Tibial nerve (tissue), 4 donors: ENCODE results near the gene EXOC6B. TPM values are rescaled to one million over a fixed set of nuclear protein-coding genes. Genes with fewer than 3 reads are reported as not detected.

Experiments used
- DNase-seq, 2 donors: peaks; one replicate each; pipeline ENCODE4 v3.0.0-alpha.2; 2019; ENCODE audit warnings: low spot score in 2 of 2
- H3K27ac ChIP-seq, 4 donors: fragments of 200-600 bp; sonication (generic) in 3 of 4; one replicate each; pipeline ENCODE4 v1.5.1; 2017 to 2019; ENCODE audit warnings: mild to moderate bottlenecking in 1 of 4
- H3K27me3 ChIP-seq, 2 donors: fragments of 200-600 bp; sonication (generic) in 1 of 2; one replicate each; pipeline versions ENCODE4 v1.5.1 to v1.6.0; 2017 to 2019
- H3K36me3 ChIP-seq, 3 donors: fragments of 200-600 bp; sonication (generic); one replicate each; pipeline ENCODE4 v1.5.1; 2018 to 2019
- H3K4me1 ChIP-seq, 4 donors: fragments of 200-600 bp; sonication (generic) in 3 of 4; one replicate each; pipeline ENCODE4 v1.5.1; 2017 to 2019
- H3K4me3 ChIP-seq, 4 donors: fragments of 200-600 bp; sonication (generic) in 3 of 4; one replicate each; pipeline ENCODE4 v1.5.1; 2017 to 2019; ENCODE audit warnings: mild to moderate bottlenecking in 1 of 4, moderate library complexity in 1 of 4
- H3K9me3 ChIP-seq, 4 donors: fragments of 200-600 bp; sonication (generic) in 3 of 4; one replicate each; pipeline ENCODE4 v1.5.1; 2017 to 2019
- EP300 ChIP-seq, 2 donors: sonication (generic); formaldehyde crosslinking; IDR thresholded peaks; one replicate each; pipeline ENCODE4 v1.6.1; 2017; ENCODE audit warnings: antibody characterized with exemption in 2 of 2, mild to moderate bottlenecking in 1 of 2
- POLR2A ChIP-seq, 2 donors: fragments of 450-650 bp; IDR thresholded peaks; one replicate each; pipeline ENCODE4 v1.6.1; 2017; ENCODE audit warnings: antibody characterized with exemption in 2 of 2, mild to moderate bottlenecking in 2 of 2, moderate library complexity in 2 of 2
- WGBS, 2 donors: methylation state at CpG; one replicate each; pipeline ENCODE4 v1.1.5; 2018; 5-methylcytosine and 5-hydroxymethylcytosine counted together
- total RNA-seq, 4 donors: library from RNA; depleted of rRNA; stranded (reverse); fragments of >200 nt; gene quantifications; one replicate each; pipeline ENCODE4 v1.1.0, GENCODE V29; 2016
- TF ChIP-seq, protein P1 (sequence below), 5 experiments: fragments of 200-600 bp in 3 of 5; fragments of 450-650 bp in 2 of 5; sonication (generic) in 3 of 5; IDR thresholded peaks; one replicate each; pipeline ENCODE4 v1.5.1; 2016 to 2019; ENCODE audit warnings: antibody characterized with exemption in 5 of 5, mild to moderate bottlenecking in 3 of 5, moderate library complexity in 2 of 5

EXOC6B gene
- total RNA-seq, 4 donors from 2014 or later = 22.1 to 41.1 (median 30.3) TPM

DNA sequence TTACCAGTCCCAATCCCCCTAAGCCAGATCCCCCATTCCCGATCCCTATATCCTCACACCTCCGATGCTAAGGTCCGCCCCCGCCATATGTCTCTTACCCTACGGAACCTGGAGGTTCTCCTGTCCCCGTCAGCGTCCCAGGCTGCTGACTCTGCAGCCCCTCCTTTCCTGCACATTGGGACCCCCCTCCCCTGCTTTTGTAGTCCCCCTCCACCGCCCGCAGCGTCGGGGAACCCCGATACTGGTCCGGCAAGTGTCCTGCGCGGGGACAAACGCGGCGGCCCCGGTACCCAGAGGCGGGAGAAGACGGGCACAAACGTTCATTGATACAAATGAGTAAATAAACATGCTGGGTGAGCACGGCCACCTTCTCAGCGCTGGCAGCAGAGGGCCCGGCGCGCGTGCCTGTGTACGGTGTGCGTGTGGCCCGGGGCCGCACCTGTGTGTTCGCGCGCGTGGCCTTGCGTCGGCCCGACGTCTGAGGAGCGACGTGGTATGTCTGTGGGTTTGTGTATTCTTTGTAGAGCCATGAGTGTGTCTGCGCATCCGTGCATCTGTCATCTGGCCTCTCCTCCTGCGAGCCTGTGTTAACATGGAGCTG is 676.2 kb downstream of the EXOC6B start:
- peaks cover 0 to 57% (median 38%) of the 10 kb centered on the region in 4 donors for H3K4me1 ChIP-seq
- peaks cover 2 to 62% of the 10 kb centered on the region in 2 donors for H3K27me3 ChIP-seq
- 2 to 4% methylated on average over 26 to 45 of the region's 45 CpGs for WGBS, 2 donors
- H3K27ac ChIP-seq = peak overlapping the region in 1 of 4 donors; percentile 28
- no peaks in the 10 kb centered on the region for H3K36me3 ChIP-seq
- peak overlapping the region in 3 of 4 donors; percentile 20 to 56 (median 41) for H3K4me3 ChIP-seq
- peak in 1 of 2 donors; percentile 8 for DNase-seq
- no peak for TF ChIP-seq EP300 (IDR thresholded peaks at IDR 0.05)
- no peak for TF ChIP-seq POLR2A (IDR thresholded peaks at IDR 0.05)
- TF ChIP-seq, protein P1, sequence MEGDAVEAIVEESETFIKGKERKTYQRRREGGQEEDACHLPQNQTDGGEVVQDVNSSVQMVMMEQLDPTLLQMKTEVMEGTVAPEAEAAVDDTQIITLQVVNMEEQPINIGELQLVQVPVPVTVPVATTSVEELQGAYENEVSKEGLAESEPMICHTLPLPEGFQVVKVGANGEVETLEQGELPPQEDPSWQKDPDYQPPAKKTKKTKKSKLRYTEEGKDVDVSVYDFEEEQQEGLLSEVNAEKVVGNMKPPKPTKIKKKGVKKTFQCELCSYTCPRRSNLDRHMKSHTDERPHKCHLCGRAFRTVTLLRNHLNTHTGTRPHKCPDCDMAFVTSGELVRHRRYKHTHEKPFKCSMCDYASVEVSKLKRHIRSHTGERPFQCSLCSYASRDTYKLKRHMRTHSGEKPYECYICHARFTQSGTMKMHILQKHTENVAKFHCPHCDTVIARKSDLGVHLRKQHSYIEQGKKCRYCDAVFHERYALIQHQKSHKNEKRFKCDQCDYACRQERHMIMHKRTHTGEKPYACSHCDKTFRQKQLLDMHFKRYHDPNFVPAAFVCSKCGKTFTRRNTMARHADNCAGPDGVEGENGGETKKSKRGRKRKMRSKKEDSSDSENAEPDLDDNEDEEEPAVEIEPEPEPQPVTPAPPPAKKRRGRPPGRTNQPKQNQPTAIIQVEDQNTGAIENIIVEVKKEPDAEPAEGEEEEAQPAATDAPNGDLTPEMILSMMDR (IDR thresholded peaks at IDR 0.05) = no peak
- H3K9me3 ChIP-seq = no peaks in the 10 kb centered on the region

DNA sequence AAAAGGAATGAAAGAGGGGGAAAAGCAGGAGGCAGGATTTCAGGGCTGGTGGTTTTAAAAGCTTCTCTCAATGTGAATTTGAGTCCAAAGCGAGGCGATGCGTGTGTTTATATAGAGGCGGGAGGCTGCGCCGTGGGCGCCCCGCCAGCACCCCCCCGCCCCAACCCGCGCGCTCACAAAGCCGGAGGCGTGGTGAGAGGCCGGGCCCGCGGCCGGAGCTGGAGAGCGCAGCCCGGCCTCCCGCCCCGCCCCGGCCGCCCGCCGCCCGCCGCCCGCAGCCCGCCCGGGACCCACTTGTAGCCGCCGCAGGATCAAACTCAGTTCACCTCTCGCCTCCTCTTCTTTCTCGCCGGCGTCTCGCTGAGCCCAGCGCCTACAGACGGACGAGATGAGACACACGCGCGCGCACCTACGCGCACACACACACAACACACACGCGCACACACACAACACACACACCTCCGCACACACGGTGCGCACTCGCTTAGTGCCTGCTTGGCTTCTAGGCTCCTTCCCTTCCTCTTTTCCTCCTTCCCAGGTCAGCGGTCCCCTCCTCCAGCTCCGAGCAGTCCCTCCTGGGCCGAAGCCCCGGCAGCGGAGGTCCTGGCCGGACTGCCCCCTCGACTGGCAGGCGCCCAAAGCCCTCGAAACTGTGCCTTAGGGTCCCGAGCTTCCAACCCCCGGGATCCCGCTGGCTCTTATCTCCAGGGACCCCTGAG is 676.8 kb downstream of the EXOC6B start:
- Histone ChIP-seq H3K36me3 (no peaks in the 10 kb centered on the region), H3K4me1 (peaks cover 0 to 64% (median 43%) of the 10 kb centered on the region in 4 donors), H3K4me3 (peak overlapping the region; percentile 26 to 56 (median 43)), H3K9me3 (no peaks in the 10 kb centered on the region), H3K27me3 (peaks cover 2 to 63% of the 10 kb centered on the region in 2 donors), H3K27ac (peak overlapping the region in 1 of 4 donors; percentile 28)
- 0% methylated on average over 45 to 47 of the region's 65 CpGs for WGBS, 2 donors
- DNase-seq = peak; percentile 42 to 47
- TF ChIP-seq POLR2A (IDR thresholded peaks at IDR 0.05) (no peak), EP300 (IDR thresholded peaks at IDR 0.05) (peak in 1 of 2 donors; percentile 15)
- TF ChIP-seq, protein P1 (IDR thresholded peaks at IDR 0.05) = no peak

DNA sequence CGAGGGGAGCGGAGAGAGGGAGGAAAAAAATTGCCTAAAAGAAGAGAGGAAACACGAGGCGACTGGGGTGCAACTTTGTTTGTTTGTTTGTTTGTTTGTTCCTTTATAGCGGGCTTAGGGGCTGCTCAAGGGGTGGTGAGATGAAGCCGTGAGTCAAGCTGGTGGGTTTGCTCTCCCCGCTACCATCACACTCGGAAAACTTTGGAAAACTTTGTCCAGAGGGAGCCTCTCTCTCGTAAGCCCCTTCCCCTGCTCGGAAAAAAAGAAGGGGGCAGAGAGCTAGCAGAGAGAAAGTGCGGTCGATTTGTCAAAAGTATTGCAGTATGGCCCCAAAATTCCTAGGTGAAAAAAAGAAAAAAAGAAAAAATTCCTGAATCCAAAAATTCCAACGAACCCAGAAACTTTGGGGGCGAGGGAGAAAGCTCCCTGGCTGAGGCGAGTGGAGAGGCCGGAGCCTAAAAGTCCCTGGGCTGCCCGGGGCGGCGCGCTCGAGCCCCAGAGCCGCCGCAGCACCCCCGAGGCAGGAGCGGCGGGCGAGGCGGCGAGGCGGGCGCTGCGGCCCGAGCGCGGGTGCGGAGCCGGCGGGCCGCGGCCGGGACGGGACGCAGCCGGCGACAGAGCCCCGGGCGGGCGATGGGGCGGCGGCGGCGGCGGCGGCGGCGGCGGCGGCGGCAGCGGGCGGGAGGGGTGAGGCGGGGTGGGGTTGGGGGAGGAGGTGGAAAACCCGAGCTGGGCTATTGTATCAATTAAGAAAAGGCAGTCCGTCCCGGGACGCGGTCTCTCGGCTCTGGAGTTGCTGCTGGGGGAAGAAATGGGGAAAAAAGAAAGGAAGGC is 677.6 kb downstream of the EXOC6B start:
- 1% methylated on average over 62 to 68 of the region's 68 CpGs for WGBS, 2 donors

DNA sequence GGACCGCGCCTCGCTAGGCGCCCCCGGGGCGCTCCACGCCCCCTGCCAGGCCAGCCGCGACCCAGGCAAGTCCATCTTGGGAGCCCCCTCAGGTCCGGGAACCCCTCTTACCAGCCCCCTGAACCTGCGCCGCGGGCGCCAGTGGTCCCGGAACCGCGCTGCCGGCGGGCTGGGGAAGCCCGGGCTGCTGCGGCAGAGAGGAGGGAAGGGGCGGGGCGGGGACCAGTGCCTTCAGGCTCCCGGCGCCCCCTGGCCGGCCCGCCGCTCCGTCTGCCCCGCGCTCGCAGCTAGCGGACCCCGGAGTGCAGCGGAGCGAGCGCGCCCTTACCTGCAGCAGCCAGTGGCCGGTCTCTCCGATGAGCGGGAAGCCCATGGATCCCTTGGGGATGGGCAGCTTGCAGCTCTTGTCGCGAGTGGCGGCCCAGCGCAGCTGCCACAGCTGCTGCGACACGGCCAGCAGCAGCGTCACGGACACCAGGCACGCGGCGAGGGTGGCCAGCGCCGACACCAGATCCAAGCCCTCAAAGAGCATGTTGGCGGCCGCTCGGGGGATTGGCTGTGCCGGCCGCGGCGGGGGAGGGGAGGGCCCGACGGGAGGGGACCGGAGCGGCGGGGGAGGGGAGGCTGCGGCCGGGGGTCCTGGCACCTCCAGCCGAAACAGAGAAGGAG is 678.4 kb downstream of the EXOC6B start, which contains the start of gene CYP26B1:
CYP26B1 (minus strand) TSS at position 560 of the 669 bp plus-strand sequence; CDS start at position 532, 28 bp downstream.
- Histone ChIP-seq H3K9me3 (no peaks in the 10 kb centered on the region), H3K4me3 (peak within 1 kb of the TSS; percentile 30 to 56 (median 43)), H3K27ac (peak within 1 kb of the TSS in 2 of 4 donors; percentile 3 to 80), H3K4me1 (peaks cover 0 to 80% (median 58%) of the 10 kb centered on the region in 4 donors), H3K27me3 (peaks cover 2 to 67% of the 10 kb centered on the region in 2 donors), H3K36me3 (no peaks in the 10 kb centered on the region)
- 3% methylated on average over 30 to 42 of the region's 69 CpGs for WGBS, 2 donors
- TF ChIP-seq EP300 (IDR thresholded peaks at IDR 0.05) = no peak
- no peak for TF ChIP-seq POLR2A (IDR thresholded peaks at IDR 0.05)
- TF ChIP-seq, protein P1 (IDR thresholded peaks at IDR 0.05) = no peak
- peak; percentile 13 to 16 for DNase-seq

More for the DNA sequence above, 677.6 kb downstream of the EXOC6B start:
- Histone ChIP-seq H3K36me3 (no peaks in the 10 kb centered on the region), H3K27me3 (peaks cover 2 to 65% of the 10 kb centered on the region in 2 donors), H3K9me3 (no peaks in the 10 kb centered on the region), H3K4me3 (peak overlapping the region; percentile 30 to 56 (median 43)), H3K27ac (peak overlapping the region in 1 of 4 donors; percentile 80), H3K4me1 (peaks cover 0 to 72% (median 51%) of the 10 kb centered on the region in 4 donors)
- peak in 1 of 2 donors; percentile 3 for DNase-seq
- TF ChIP-seq POLR2A (IDR thresholded peaks at IDR 0.05) = no peak
- no peak for TF ChIP-seq EP300 (IDR thresholded peaks at IDR 0.05)
- TF ChIP-seq, protein P1 (IDR thresholded peaks at IDR 0.05) = no peak
